Naive thymus-derived CD8-positive, alpha-beta T cell (primary cell): Measurements from ENCODE around the gene FBXW9. TPM values are rescaled to one million over a fixed set of nuclear protein-coding genes. Genes with fewer than 3 reads are reported as not detected.

ENCODE experiments used
- ATAC-seq, 2 donors: fragments of 150-1000 bp; cut with Tn5 transposase in 1 of 2; sonication (Bioruptor Pico), chemical (Tn5 transposase) in 1 of 2; 1 replicate in 1 of 2; 2 replicates in 1 of 2; pipeline ENCODE4 v1.10.0; 2021; ENCODE audit warnings: mild to moderate bottlenecking in 2 of 2, moderate library complexity in 2 of 2
- POLR2A ChIA-PET: fragments of 350-600 bp; sonication (Branson Sonifier 250); formaldehyde crosslinking; loops from one replicate; lab custom pipeline; 2021; ENCODE audit warnings: antibody characterized with exemption; lab: Charles Lee
- DNase-seq, 10 donors: peaks; one replicate each; pipeline versions ENCODE4 v3.0.0 to v3.0.0-alpha.2; 2020 to 2022
- H3K27ac Mint-ChIP-seq, 10 donors: one replicate each; pipeline ENCODE4 v1.8.0; 2020 to 2022; ENCODE audit warnings: mild to moderate bottlenecking in 10 of 10, mixed read lengths in 10 of 10, moderate library complexity in 4 of 10, inconsistent platforms in 1 of 10
- H3K27me3 Mint-ChIP-seq, 5 donors: one replicate each; pipeline ENCODE4 v1.8.0; 2021 to 2022; ENCODE audit warnings: mixed read lengths in 5 of 5
- H3K36me3 Mint-ChIP-seq, 3 donors: one replicate each; pipeline ENCODE4 v1.8.0; 2020 to 2022; ENCODE audit warnings: mixed read lengths in 3 of 3, mild to moderate bottlenecking in 2 of 3, inconsistent platforms in 1 of 3
- H3K4me1 Mint-ChIP-seq, 4 donors: one replicate each; pipeline ENCODE4 v1.8.0; 2021 to 2022; ENCODE audit warnings: mixed read lengths in 4 of 4
- H3K4me3 Mint-ChIP-seq, 10 donors: one replicate each; pipeline ENCODE4 v1.8.0; 2020 to 2022; ENCODE audit warnings: mild to moderate bottlenecking in 10 of 10, mixed read lengths in 10 of 10, moderate library complexity in 6 of 10, inconsistent platforms in 1 of 10
- H3K9me3 Mint-ChIP-seq, 9 donors: one replicate each; pipeline ENCODE4 v1.8.0; 2020 to 2022; ENCODE audit warnings: mixed read lengths in 9 of 9, mild to moderate bottlenecking in 3 of 9, inconsistent platforms in 1 of 9, moderate library complexity in 1 of 9
- polyA plus RNA-seq, 3 donors: library from polyadenylated mRNA; unstranded; fragments of 300-500 nt; fragmentation: Illumina TruSeq; gene quantifications; one replicate each; pipeline ENCODE4 v1.2.3, GENCODE V29; 2021
- total RNA-seq, 8 experiments: library from RNA in 2 of 8; stranded (reverse) in 2 of 8; gene quantifications; one replicate each; pipeline ENCODE4 v1.2.3 and lab custom pipeline; 2021 to 2026

FBXW9 gene
- 1 to 10 TPM; 2.8 to 2.9 TPM for total RNA-seq
- polyA plus RNA-seq = 1 to 10 TPM; 4.3 to 5.7 (median 5.4) TPM
- 1.5 to 11.7 (median 4.5) reads per million in 6 experiments for total RNA-seq (lab: John Stamatoyannopoulos, UW)

- peak; percentile 92 to 96 for ATAC-seq
- POLR2A ChIA-PET = interaction anchor here (0.5 to 3.2 kb wide), 22 partner anchors 10 to 219 kb away, joined by 3 to 19 read pairs (median 4); partner anchors contain the start of genes DHPS, GCDH, JUNB and TNPO2
Measured at GRCh38 chr19:12696366-12697335, at the start of gene FBXW9. Gene FBXW9 (minus strand): TSS chr19:12696631. CDS start chr19:12696581, 50 bp downstream.

GRCh38 chr19:12745166-12745897, 48.9 kb upstream of the FBXW9 start:
- DNase-seq (no peak), ATAC-seq (no peak)
- H3K4me3 Mint-ChIP-seq = no peak overlapping the region
- H3K9me3 Mint-ChIP-seq = peaks cover 0 to 6% (median 0%) of the 10 kb centered on the region in 9 donors
- peaks cover 1 to 10% (median 3%) of the 10 kb centered on the region in 5 donors for H3K27me3 Mint-ChIP-seq
- H3K27ac Mint-ChIP-seq = peak overlapping the region in 1 of 10 donors; percentile 14
- peaks cover 0 to 7% (median 4%) of the 10 kb centered on the region in 4 donors for H3K4me1 Mint-ChIP-seq
- POLR2A ChIA-PET = interaction anchor here (0.7 kb wide), 1 partner anchor 1603 kb away, joined by 3 read pairs; no protein-coding TSS in a partner anchor
- peaks cover 7 to 63% (median 20%) of the 10 kb centered on the region in 3 donors for H3K36me3 Mint-ChIP-seq

More at GRCh38 chr19:12696366-12697335, at the start of gene FBXW9:
- DNase-seq = peak; percentile 94 to 99 (median 97)
- Mint-ChIP-seq H3K36me3 (peaks cover 0 to 11% (median 0%) of the 10 kb centered on the region in 3 donors), H3K27ac (peak within 1 kb of the TSS; percentile 93 to 99 (median 97)), H3K27me3 (no peaks in the 10 kb centered on the region), H3K9me3 (no peaks in the 10 kb centered on the region), H3K4me3 (peak within 1 kb of the TSS; percentile 87 to 96 (median 92)), H3K4me1 (peaks cover 4 to 19% (median 8%) of the 10 kb centered on the region in 4 donors)

- peaks cover 0 to 35% (median 3%) of the 10 kb centered on the region in 3 donors for H3K36me3 Mint-ChIP-seq
Measured at GRCh38 chr19:12737835-12738351, 41.5 kb upstream of the FBXW9 start.

GRCh38 chr19:12736995-12737834, 40.8 kb upstream of the FBXW9 start, which contains the start of gene GET3:
Gene GET3 (plus strand): TSS chr19:12737497. CDS start chr19:12737506, 9 bp downstream.
- Mint-ChIP-seq H3K4me3 (peak within 1 kb of the TSS; percentile 96 to 100 (median 99)), H3K9me3 (no peaks in the 10 kb centered on the region), H3K27me3 (no peaks in the 10 kb centered on the region), H3K27ac (peak within 1 kb of the TSS; percentile 93 to 100 (median 98)), H3K4me1 (peaks cover 21 to 46% (median 43%) of the 10 kb centered on the region in 4 donors), H3K36me3 (peaks cover 0 to 32% (median 3%) of the 10 kb centered on the region in 3 donors)
- POLR2A ChIA-PET = interaction anchor here (0.8 to 7.9 kb wide), 10 partner anchors 8 to 404 kb away, joined by 3 to 158 read pairs (median 4); partner anchors contain the start of genes DHPS, JUNB, RNASEH2A and TNPO2
- peak; percentile 83 to 87 for ATAC-seq
- peak; percentile 63 to 92 (median 78) for DNase-seq

More at GRCh38 chr19:12737835-12738351, 41.5 kb upstream of the FBXW9 start:
- Mint-ChIP-seq H3K27ac (peak overlapping the region in 9 of 10 donors; percentile 24 to 100 (median 97)), H3K27me3 (no peaks in the 10 kb centered on the region), H3K9me3 (no peaks in the 10 kb centered on the region), H3K4me1 (peaks cover 22 to 40% (median 36%) of the 10 kb centered on the region in 4 donors), H3K4me3 (peak overlapping the region; percentile 96 to 100 (median 99))
- POLR2A ChIA-PET = interaction anchor here (0.6 to 7.9 kb wide), 8 partner anchors 9 to 404 kb away, joined by 3 to 158 read pairs (median 6); partner anchors contain the start of genes DHPS, JUNB, TNPO2 and ZNF563
- ATAC-seq (no peak), DNase-seq (no peak)

- DNase-seq (peak in 6 of 10 donors; percentile 13 to 51 (median 44)), ATAC-seq (no peak)
- Mint-ChIP-seq H3K27ac (peak overlapping the region; percentile 79 to 99 (median 95)), H3K36me3 (peaks cover 0 to 37% (median 9%) of the 10 kb centered on the region in 3 donors), H3K9me3 (no peaks in the 10 kb centered on the region), H3K27me3 (no peaks in the 10 kb centered on the region), H3K4me3 (peak overlapping the region; percentile 91 to 97 (median 94)), H3K4me1 (peaks cover 24 to 62% (median 53%) of the 10 kb centered on the region in 4 donors)
- POLR2A ChIA-PET = interaction anchor here (0.5 to 7.9 kb wide), 18 partner anchors 10 to 181 kb away, joined by 3 to 158 read pairs (median 4); partner anchors contain the start of genes DHPS, FBXW9, GCDH and HOOK2
Measured at GRCh38 chr19:12733369-12734214, 37.2 kb upstream of the FBXW9 start.

GRCh38 chr19:12731337-12731736, 34.9 kb upstream of the FBXW9 start:
- Mint-ChIP-seq H3K27ac (peak overlapping the region in 1 of 10 donors; percentile 49), H3K36me3 (peaks cover 0 to 46% (median 9%) of the 10 kb centered on the region in 3 donors), H3K9me3 (no peaks in the 10 kb centered on the region), H3K4me1 (peaks cover 15 to 43% (median 33%) of the 10 kb centered on the region in 4 donors), H3K27me3 (no peaks in the 10 kb centered on the region), H3K4me3 (no peak overlapping the region)
- POLR2A ChIA-PET = interaction anchor here (1.0 to 7.9 kb wide), 2 partner anchors 8 to 47 kb away, joined by 3 to 158 read pairs; partner anchors contain the start of gene TNPO2
- ATAC-seq = no peak
- DNase-seq = no peak

GRCh38 chr19:12730064-12730463, 33.6 kb upstream of the FBXW9 start:
- DNase-seq = no peak
- no peak for ATAC-seq
- no peaks in the 10 kb centered on the region for H3K27me3 Mint-ChIP-seq
- peaks cover 0 to 46% (median 9%) of the 10 kb centered on the region in 3 donors for H3K36me3 Mint-ChIP-seq
- H3K4me3 Mint-ChIP-seq = peak overlapping the region in 2 of 10 donors; percentile 34 to 55
- peak overlapping the region in 3 of 10 donors; percentile 25 to 65 (median 57) for H3K27ac Mint-ChIP-seq
- POLR2A ChIA-PET = interaction anchor here (0.7 kb wide), 2 partner anchors 13 to 150 kb away, joined by 3 to 5 read pairs; no protein-coding TSS in a partner anchor
- no peaks in the 10 kb centered on the region for H3K9me3 Mint-ChIP-seq
- peaks cover 15 to 41% (median 31%) of the 10 kb centered on the region in 4 donors for H3K4me1 Mint-ChIP-seq

- Mint-ChIP-seq H3K4me3 (no peak overlapping the region), H3K36me3 (peaks cover 0 to 41% (median 9%) of the 10 kb centered on the region in 3 donors), H3K27ac (peak overlapping the region in 1 of 10 donors; percentile 7), H3K9me3 (no peaks in the 10 kb centered on the region), H3K4me1 (peaks cover 17 to 47% (median 37%) of the 10 kb centered on the region in 4 donors), H3K27me3 (no peaks in the 10 kb centered on the region)
- DNase-seq (no peak), ATAC-seq (no peak)
- POLR2A ChIA-PET = interaction anchor here (0.6 to 8.7 kb wide), 6 partner anchors 7 to 571 kb away, joined by 3 to 158 read pairs (median 4); partner anchors contain the start of genes GET3 and TRIR
Measured at GRCh38 chr19:12727745-12728433, 31.5 kb upstream of the FBXW9 start.

- Mint-ChIP-seq H3K4me1 (peaks cover 18 to 43% (median 33%) of the 10 kb centered on the region in 4 donors), H3K36me3 (peaks cover 0 to 36% (median 9%) of the 10 kb centered on the region in 3 donors), H3K4me3 (peak overlapping the region in 2 of 10 donors; percentile 22 to 59), H3K27ac (peak overlapping the region in 4 of 10 donors; percentile 2 to 55 (median 38)), H3K27me3 (no peaks in the 10 kb centered on the region), H3K9me3 (no peaks in the 10 kb centered on the region)
- ATAC-seq (no peak), DNase-seq (no peak)
- POLR2A ChIA-PET = interaction anchor here (0.7 to 8.7 kb wide), 4 partner anchors 8 to 135 kb away, joined by 3 to 158 read pairs (median 4); partner anchors contain the start of genes GET3 and TRIR
Measured at GRCh38 chr19:12726988-12727316, 30.5 kb upstream of the FBXW9 start.
